DMS114 treated with DMSO at 0.1 percent for 48 hours (cell line): ENCODE measurements around the gene EFCAB13.

Experiments used
- DNase-seq: peaks from one replicate; lab custom pipeline; 2025; ENCODE audit not compliant: unreplicated experiment; lab: John Stamatoyannopoulos, UW

EFCAB13 gene

GRCh38 chr17:47295037-47295873 lies 28.5 kb upstream of the EFCAB13 start:
- no peak for DNase-seq

GRCh38 chr17:47295874-47296255 lies 27.9 kb upstream of the EFCAB13 start:
- DNase-seq = no peak

- DNase-seq = no peak
Observed at GRCh38 chr17:47297661-47298400, 25.9 kb upstream of the EFCAB13 start.

GRCh38 chr17:47298712-47299111 lies 25.0 kb upstream of the EFCAB13 start:
- DNase-seq = no peak

DNA sequence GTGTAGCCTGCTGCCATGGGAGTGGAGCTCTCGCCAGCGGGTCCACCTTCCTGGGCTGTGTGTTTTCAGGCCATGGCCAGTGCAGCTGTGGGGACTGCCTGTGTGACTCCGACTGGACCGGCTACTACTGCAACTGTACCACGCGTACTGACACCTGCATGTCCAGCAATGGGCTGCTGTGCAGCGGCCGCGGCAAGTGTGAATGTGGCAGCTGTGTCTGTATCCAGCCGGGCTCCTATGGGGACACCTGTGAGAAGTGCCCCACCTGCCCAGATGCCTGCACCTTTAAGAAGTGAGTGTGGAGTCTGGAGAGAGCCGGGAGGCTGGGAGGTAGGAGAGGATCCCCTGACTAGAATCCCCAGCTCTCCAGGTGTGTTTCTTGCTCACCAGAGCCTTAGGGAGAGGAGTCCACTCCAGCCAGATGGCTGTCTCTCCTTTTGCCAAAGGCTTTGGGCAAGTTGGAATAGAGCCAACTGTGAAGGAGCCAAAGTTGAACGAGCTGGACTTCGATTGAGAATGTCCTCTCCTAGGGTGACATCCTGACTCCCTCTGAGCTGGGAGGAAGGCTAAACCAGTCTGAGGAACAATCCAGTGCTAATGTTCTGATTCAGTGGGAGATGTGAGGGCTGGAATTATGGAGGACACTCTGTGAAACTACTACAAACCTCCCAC lies 24.4 kb upstream of the EFCAB13 start:
- no peak for DNase-seq

DNA sequence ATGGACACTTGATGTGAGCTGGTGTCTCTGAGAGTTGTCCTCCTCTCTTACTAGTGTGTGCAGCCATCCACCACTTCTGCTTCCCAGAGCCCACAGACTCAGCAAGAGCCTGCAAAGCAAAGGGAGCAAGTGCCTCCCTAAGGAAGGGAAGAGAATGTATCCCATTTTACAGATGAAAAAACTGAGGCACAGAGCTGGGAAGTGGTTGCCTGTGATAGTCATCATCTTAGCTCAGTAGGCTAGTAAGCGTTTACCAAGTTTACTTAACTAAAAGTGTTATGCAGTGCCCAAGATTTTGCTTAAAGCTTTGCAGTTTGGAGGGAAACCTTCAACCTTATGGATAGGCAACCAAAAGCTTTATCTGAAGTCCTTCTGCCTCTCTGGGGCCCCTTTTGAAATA lies 23.0 kb upstream of the EFCAB13 start:
- no peak for DNase-seq

GRCh38 chr17:47301161-47301560 lies 22.6 kb upstream of the EFCAB13 start:
- no peak for DNase-seq

GRCh38 chr17:47301831-47302230 lies 21.9 kb upstream of the EFCAB13 start:
- no peak for DNase-seq

GRCh38 chr17:47304186-47304585 lies 19.6 kb upstream of the EFCAB13 start:
- no peak for DNase-seq

DNA sequence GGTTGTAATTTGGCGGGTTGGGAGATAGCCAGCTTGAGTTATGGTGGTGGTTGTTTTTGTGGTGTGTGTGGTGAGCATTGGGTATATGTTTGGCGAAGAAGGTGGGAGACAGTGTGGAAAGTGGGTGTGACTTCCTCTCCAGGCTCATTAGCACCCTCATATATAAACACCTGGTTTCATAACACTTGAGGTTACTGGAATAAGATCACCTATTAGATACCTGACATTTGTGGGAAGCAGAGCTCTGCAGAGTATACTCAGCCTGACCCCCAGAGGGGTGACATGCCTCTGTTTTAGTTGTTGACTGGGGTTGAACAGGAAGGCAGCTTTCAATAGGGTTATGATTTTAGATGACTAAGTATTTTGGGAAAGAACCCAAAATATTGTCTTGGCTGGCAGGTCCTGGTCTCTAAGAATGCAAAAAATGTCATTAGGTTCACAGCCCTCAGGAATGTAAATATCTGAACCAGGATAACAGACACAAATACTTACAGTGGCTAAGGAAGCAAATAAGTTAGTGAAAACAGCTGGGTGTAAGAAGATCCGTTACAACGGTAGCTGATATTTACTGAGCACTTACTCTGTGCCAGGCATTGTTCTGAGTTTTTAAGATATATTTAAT lies 18.3 kb upstream of the EFCAB13 start:
- no peak for DNase-seq

DNA sequence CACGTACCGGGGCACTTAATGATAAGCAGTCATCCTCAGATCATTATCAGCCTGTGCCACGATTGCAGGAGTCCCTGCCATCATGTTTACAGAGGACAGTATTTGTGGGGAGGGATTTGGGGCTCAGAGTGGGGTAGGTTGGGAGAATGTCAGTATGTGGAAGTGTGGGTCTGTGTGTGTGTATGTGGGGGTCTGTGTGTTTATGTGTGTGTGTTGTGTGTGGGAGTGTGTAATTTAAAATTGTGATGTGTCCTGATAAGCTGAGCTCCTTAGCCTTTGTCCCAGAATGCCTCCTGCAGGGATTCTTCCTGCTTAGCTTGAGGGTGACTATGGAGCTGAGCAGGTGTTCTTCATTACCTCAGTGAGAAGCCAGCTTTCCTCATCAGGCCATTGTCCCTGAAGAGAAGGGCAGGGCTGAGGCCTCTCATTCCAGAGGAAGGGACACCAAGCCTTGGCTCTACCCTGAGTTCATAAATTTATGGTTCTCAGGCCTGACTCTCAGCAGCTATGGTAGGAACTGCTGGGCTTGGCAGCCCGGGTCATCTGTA lies 13.5 kb upstream of the EFCAB13 start:
- DNase-seq = no peak

DNA sequence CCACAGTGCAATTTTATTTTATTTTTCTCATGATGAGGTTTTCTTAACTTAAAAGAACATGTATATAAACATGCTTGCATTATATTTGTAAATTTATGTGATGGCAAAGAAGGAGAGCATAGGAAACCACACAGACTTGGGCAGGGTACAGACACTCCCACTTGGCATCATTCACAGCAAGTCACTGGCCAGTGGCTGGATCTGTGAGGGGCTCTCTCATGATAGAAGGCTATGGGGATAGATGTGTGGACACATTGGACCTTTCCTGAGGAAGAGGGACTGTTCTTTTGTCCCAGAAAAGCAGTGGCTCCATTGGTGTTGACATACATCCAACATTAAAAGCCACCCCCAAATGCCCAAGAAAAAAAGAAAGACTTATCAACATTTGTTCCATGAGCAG lies 12.3 kb upstream of the EFCAB13 start:
- DNase-seq = no peak

DNA sequence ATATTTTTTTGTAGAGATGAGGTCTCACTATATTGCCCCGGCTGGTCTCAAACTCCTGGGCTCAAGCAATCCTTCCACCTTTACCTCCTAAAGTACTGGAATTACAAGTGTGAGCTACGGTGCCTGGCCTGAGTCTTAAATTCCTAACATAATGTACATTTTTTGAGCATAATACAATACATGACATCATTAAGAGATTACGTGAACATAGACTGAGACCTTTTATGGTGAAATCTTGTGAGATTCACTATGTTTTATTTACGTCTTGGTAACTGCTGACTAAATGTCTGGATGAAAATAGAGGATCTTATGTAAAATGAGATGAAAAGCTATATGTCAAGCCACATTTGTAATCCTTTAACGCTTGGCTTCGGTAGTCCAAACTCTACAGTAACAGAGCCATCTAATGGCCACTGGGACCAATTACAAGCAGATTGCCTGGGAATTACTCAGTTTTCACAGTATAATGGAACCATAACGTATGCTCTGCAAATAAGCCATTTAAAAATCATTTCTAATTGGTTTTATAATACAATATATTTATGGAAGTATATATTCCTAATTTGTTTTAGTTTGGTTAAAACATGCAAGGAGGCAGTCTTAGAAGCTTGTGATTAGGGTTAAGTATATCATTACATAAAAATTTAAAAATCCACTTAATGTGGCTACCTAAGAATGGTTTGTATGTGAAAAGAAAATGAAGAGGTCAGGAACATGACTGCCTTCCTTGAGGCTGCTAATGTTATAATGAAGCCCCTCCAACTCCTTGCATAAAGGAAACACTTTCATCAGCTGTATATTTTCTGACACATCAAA lies 8.1 kb upstream of the EFCAB13 start:
- DNase-seq = peak; percentile 45

GRCh38 chr17:47316311-47316710 lies 7.4 kb upstream of the EFCAB13 start:
- DNase-seq = no peak

DNA sequence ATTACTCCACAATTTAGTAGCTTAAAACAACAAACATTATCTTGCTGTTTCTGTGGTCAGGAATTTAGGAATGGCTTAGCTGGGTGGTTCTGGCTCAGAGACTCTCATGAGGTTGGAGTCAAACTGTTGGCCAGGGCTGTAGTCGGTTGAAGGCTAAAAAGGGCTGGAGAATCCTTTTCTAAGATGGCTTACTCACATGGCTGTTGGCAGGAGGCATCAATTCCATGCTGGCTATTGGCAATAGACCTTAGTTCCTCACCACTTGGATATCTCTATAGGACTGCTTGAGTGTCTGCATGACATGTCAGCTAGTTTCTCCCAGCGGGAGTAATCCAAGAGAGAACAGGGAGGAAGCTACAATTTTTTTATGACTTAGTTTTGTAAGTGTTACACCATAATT lies 6.6 kb upstream of the EFCAB13 start:
- DNase-seq = no peak

DNA sequence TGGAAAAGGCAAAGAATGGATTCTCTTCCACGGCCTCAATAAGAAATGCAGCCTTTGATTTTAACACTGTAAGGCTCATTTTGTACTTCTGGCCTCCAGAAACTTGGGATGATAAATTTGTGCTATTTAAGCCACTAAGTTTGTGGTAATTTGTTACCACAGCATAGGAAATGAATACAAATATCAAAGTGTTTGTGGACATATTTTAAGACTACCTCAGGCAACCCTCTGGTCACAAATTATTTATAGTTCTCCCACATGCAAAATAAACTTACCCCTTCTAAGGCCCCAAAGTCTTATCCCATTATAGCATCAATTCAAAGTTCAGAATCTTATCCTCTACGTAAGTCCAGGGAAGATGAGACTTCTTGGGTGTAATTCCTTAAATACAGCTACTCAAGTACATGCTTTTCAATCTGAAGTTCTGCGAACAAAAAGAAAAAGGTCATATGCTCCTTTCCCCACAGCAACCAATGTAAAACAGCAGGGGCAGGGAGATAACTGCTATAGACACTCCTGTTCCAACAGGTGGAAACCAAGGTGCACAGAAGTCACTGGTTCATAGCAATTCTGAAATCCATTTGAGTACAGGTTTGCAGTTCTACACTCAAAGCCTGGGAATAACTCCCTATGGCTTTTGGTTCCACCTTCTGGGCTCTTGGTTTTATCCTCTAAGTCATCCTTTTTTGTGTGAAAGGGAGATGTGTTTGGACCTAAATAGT lies 5.4 kb upstream of the EFCAB13 start:
- DNase-seq = no peak

- no peak for DNase-seq
Observed at GRCh38 chr17:47320879-47321502, 2.8 kb upstream of the EFCAB13 start.

GRCh38 chr17:47324224-47325020 lies 667 bp downstream of the EFCAB13 start:
- DNase-seq = peak; percentile 70
